CD14-positive monocyte (primary cell): ENCODE data around the gene B3GNT9. TPM values are rescaled to one million over a fixed set of nuclear protein-coding genes. Genes with fewer than 3 reads are reported as not detected.

Experiments used
- DNase-seq, 3 donors: peaks; one replicate each; pipeline ENCODE4 v3.0.0-alpha.2; 2011 to 2022
- H2AFZ ChIP-seq: 2 replicates; pipeline ENCODE4 v1.6.0; 2012; ENCODE audit warnings: mild to moderate bottlenecking, low read depth, low read length, inconsistent platforms; ENCODE audit not compliant: insufficient read depth, poor library complexity, severe bottlenecking
- H3K27ac ChIP-seq, 2 donors: 1 replicate in 1 of 2; 2 replicates in 1 of 2; pipeline ENCODE4 v1.5.1; 2012 to 2013; ENCODE audit warnings: low read length in 2 of 2, control low read depth in 1 of 2, inconsistent platforms in 1 of 2, low read depth in 1 of 2, mild to moderate bottlenecking in 1 of 2
- H3K27me3 ChIP-seq, 2 donors: one replicate each; pipeline versions ENCODE4 v1.6.0 to v1.6.1; 2011 to 2013; ENCODE audit warnings: low read length in 2 of 2; ENCODE audit not compliant: control insufficient read depth in 2 of 2, insufficient read depth in 2 of 2
- H3K36me3 ChIP-seq, 2 donors: replicated peaks in 1 of 2; 1 replicate in 1 of 2; 2 replicates in 1 of 2; pipeline versions ENCODE4 v1.5.1 to v1.6.1; 2012 to 2013; ENCODE audit warnings: low read length in 2 of 2, control low read depth in 1 of 2, inconsistent platforms in 1 of 2, mild to moderate bottlenecking in 1 of 2; ENCODE audit not compliant: insufficient read depth in 2 of 2, control insufficient read depth in 1 of 2
- H3K4me1 ChIP-seq, 2 donors: 1 replicate in 1 of 2; 2 replicates in 1 of 2; pipeline versions ENCODE4 v1.5.1 to v1.6.1; 2012 to 2013; ENCODE audit warnings: low read length in 2 of 2, control low read depth in 1 of 2, inconsistent platforms in 1 of 2, mild to moderate bottlenecking in 1 of 2, moderate library complexity in 1 of 2; ENCODE audit not compliant: insufficient read depth in 2 of 2, control insufficient read depth in 1 of 2
- H3K4me2 ChIP-seq: replicated peaks from 2 replicates; pipeline ENCODE3; 2012; ENCODE audit warnings: low read length, moderate library complexity, mild to moderate bottlenecking; ENCODE audit not compliant: poor library complexity, severe bottlenecking; ENCODE audit errors: extremely low read depth
- H3K4me3 ChIP-seq, 3 experiments: fragments of 200-600 bp in 1 of 3; sonication (generic) in 1 of 3; replicated peaks in 1 of 3; 1 replicate in 2 of 3; 2 replicates in 1 of 3; pipeline ENCODE4 v1.5.1; 2011 to 2013; ENCODE audit warnings: low read length in 3 of 3, mild to moderate bottlenecking in 3 of 3, control low read depth in 2 of 3, low read depth in 2 of 3, inconsistent platforms in 1 of 3, moderate library complexity in 1 of 3
- H3K79me2 ChIP-seq: 2 replicates; pipeline ENCODE4 v1.6.0; 2012; ENCODE audit warnings: mild to moderate bottlenecking, control low read depth, inconsistent platforms, low read length, moderate library complexity; ENCODE audit not compliant: insufficient read depth
- H3K9ac ChIP-seq: 2 replicates; pipeline ENCODE4 v1.6.0; 2017; ENCODE audit warnings: low read length, mild to moderate bottlenecking; ENCODE audit not compliant: insufficient read depth, poor library complexity, severe bottlenecking
- H3K9me3 ChIP-seq, 2 donors: replicated peaks in 1 of 2; 1 replicate in 1 of 2; 2 replicates in 1 of 2; pipeline versions ENCODE4 v1.5.1 to v1.6.1; 2012 to 2013; ENCODE audit warnings: low read length in 2 of 2, control low read depth in 1 of 2; ENCODE audit not compliant: control insufficient read depth in 1 of 2, insufficient read depth in 1 of 2
- H4K20me1 ChIP-seq: 2 replicates; pipeline ENCODE4 v1.6.0; 2012; ENCODE audit warnings: mild to moderate bottlenecking, low read length, control low read depth, moderate library complexity; ENCODE audit not compliant: insufficient read depth
- H3K27ac Mint-ChIP-seq, 7 donors: one replicate each; pipeline ENCODE4 v1.8.0; 2020; ENCODE audit warnings: mild to moderate bottlenecking in 7 of 7, mixed read lengths in 7 of 7, moderate library complexity in 6 of 7, inconsistent platforms in 2 of 7
- H3K27me3 Mint-ChIP-seq, 3 donors: one replicate each; pipeline ENCODE4 v1.8.0; 2021 to 2022; ENCODE audit warnings: low read depth in 3 of 3, mild to moderate bottlenecking in 3 of 3, mixed read lengths in 3 of 3, moderate library complexity in 3 of 3, inconsistent platforms in 1 of 3
- H3K36me3 Mint-ChIP-seq, 2 donors: one replicate each; pipeline ENCODE4 v1.8.0; 2020; ENCODE audit warnings: mixed read lengths in 2 of 2, inconsistent platforms in 1 of 2, mild to moderate bottlenecking in 1 of 2
- H3K4me1 Mint-ChIP-seq: one replicate; pipeline ENCODE4 v1.8.0; 2020; ENCODE audit warnings: mild to moderate bottlenecking, mixed read lengths
- H3K4me3 Mint-ChIP-seq, 2 donors: one replicate each; pipeline ENCODE4 v1.8.0; 2020; ENCODE audit warnings: mild to moderate bottlenecking in 2 of 2, mixed read lengths in 2 of 2, moderate library complexity in 1 of 2
- H3K9me3 Mint-ChIP-seq, 7 donors: one replicate each; pipeline ENCODE4 v1.8.0; 2020 to 2022; ENCODE audit warnings: mixed read lengths in 7 of 7, mild to moderate bottlenecking in 6 of 7, moderate library complexity in 6 of 7, inconsistent platforms in 2 of 7
- WGBS: methylation state at CpG from one replicate; pipeline ENCODE4 v1.1.5; 2013; ENCODE audit warnings: missing lambda C conversion rate; ENCODE audit not compliant: insufficient coverage; 5-methylcytosine and 5-hydroxymethylcytosine counted together
- intact Hi-C, 2 donors: fragments of 100-400 bp; cut with micrococcal nuclease; formaldehyde crosslinking; loops; one replicate each; pipeline versions ENCODE4 v1.15.0 to v1.15.1; 2023
- polyA plus RNA-seq, 3 donors: library from polyadenylated mRNA; depleted of rRNA in 1 of 3; unstranded in 2 of 3; stranded (reverse) in 1 of 3; fragments of 300-500 nt in 2 of 3; fragments of >200 nt in 1 of 3; fragmentation: Illumina TruSeq in 2 of 3; gene quantifications; 1 replicate in 2 of 3; 2 replicates in 1 of 3; pipeline ENCODE4 v1.2.3, GENCODE V29; 2012 to 2021
- TF ChIP-seq, protein P1 (sequence below): fragments of 200-600 bp; IDR thresholded peaks from one replicate; pipeline ENCODE4 v1.8.0; 2022; ENCODE audit warnings: antibody characterized with exemption, mild to moderate bottlenecking

The B3GNT9 gene
- polyA plus RNA-seq, 3 donors: 0.10 to 0.67 (median 0.20) TPM

DNA sequence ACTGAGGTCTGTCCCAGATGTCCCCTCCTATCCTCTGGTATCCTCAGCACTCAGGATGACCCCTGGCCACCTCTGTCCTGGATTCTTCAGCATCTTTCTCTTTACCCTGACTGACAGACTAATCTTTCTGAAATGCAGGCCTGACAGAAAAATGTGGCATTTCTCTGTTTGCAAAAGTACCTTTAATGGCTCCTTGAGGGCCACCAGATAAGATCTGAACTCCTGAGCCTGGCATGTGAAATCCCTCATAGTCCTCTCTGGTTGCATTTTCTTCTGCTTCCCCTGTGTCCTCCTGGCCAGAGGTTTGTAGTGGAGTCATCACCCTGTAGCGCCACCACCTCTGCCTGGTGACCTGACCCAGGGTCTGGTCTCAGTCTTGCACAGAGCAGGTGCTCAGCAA is 46.1 kb upstream of the B3GNT9 start:
- no peak overlapping the region for H3K4me3 Mint-ChIP-seq
- H3K36me3 Mint-ChIP-seq: peaks cover 60 to 77% of the 10 kb centered on the region in 2 donors
- intact Hi-C loops: no loop called here
- TF ChIP-seq, protein P1, sequence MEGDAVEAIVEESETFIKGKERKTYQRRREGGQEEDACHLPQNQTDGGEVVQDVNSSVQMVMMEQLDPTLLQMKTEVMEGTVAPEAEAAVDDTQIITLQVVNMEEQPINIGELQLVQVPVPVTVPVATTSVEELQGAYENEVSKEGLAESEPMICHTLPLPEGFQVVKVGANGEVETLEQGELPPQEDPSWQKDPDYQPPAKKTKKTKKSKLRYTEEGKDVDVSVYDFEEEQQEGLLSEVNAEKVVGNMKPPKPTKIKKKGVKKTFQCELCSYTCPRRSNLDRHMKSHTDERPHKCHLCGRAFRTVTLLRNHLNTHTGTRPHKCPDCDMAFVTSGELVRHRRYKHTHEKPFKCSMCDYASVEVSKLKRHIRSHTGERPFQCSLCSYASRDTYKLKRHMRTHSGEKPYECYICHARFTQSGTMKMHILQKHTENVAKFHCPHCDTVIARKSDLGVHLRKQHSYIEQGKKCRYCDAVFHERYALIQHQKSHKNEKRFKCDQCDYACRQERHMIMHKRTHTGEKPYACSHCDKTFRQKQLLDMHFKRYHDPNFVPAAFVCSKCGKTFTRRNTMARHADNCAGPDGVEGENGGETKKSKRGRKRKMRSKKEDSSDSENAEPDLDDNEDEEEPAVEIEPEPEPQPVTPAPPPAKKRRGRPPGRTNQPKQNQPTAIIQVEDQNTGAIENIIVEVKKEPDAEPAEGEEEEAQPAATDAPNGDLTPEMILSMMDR: no peak
- Histone ChIP-seq H3K9me3 (no peaks in the 10 kb centered on the region), H4K20me1 (peaks cover 76% of the 10 kb centered on the region), H3K4me1 (peaks cover 14 to 16% of the 10 kb centered on the region in 2 donors), H3K27me3 (no peaks in the 10 kb centered on the region), H3K36me3 (peaks cover 57 to 72% of the 10 kb centered on the region in 2 donors), H3K4me2 (no peak overlapping the region), H3K9ac (no peak overlapping the region), H2AFZ (no peak overlapping the region), H3K4me3 (no peak overlapping the region), H3K27ac (no peak overlapping the region), H3K79me2 (peaks cover 30% of the 10 kb centered on the region)
- no peaks in the 10 kb centered on the region for H3K9me3 Mint-ChIP-seq
- no peak for DNase-seq
- peak overlapping the region in 2 of 7 donors; percentile 54 to 69 for H3K27ac Mint-ChIP-seq
- peaks cover 33% of the 10 kb centered on the region for H3K4me1 Mint-ChIP-seq
- peaks cover 0 to 2% (median 0%) of the 10 kb centered on the region in 3 donors for H3K27me3 Mint-ChIP-seq
- WGBS: 100% methylated on average over 1 of the region's 1 CpG

DNA sequence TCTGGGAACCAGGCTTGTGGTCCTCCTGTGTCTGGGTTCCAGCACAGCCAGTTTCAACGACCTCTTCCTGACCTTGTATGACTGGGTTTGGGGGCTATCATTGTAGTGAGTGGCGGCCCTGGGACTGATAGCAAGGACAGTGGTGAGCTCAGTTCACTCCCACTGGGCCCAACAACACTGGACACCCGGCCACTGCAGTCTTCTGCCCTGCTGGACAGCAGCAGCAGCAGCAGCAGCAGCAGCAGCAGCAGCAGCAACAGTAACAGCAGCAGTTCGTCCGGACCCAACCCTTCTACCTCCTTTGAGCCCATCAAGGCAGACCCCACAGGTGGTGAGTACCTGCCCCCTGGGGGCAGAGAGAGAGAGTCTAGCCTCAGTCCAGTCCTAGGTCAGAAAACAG is 44.9 kb upstream of the B3GNT9 start:
- Histone ChIP-seq H3K9ac (no peak overlapping the region), H3K27me3 (no peaks in the 10 kb centered on the region), H3K27ac (no peak overlapping the region), H3K4me1 (peaks cover 18 to 20% of the 10 kb centered on the region in 2 donors), H2AFZ (no peak overlapping the region), H3K4me3 (no peak overlapping the region), H4K20me1 (peaks cover 76% of the 10 kb centered on the region), H3K36me3 (peaks cover 48 to 62% of the 10 kb centered on the region in 2 donors), H3K79me2 (peaks cover 30% of the 10 kb centered on the region), H3K4me2 (no peak overlapping the region), H3K9me3 (no peaks in the 10 kb centered on the region)
- peaks cover 0 to 2% (median 0%) of the 10 kb centered on the region in 7 donors for H3K9me3 Mint-ChIP-seq
- H3K27ac Mint-ChIP-seq: peak overlapping the region in 2 of 7 donors; percentile 17 to 33
- DNase-seq: no peak
- WGBS: 100% methylated on average over 1 of the region's 5 CpGs
- H3K4me1 Mint-ChIP-seq: peaks cover 38% of the 10 kb centered on the region
- peaks cover 0 to 2% (median 0%) of the 10 kb centered on the region in 3 donors for H3K27me3 Mint-ChIP-seq
- TF ChIP-seq, protein P1: no peak
- H3K4me3 Mint-ChIP-seq: no peak overlapping the region
- intact Hi-C loops: no loop called here
- peaks cover 51 to 67% of the 10 kb centered on the region in 2 donors for H3K36me3 Mint-ChIP-seq
